Neural cell (in vitro differentiated cells): Measurements from ENCODE around the gene PPP1R9B.

Source experiments
- CTCF ChIP-seq: fragments of 450-650 bp; IDR thresholded peaks from 2 replicates; pipeline ENCODE4 v1.5.1; 2014; ENCODE audit warnings: antibody characterized with exemption, mild to moderate bottlenecking, moderate library complexity; ENCODE audit not compliant: poor library complexity, severe bottlenecking
- EZH2 ChIP-seq: fragments of 200-600, 300-800 bp; shearing (Covaris generic), sonication (generic); IDR thresholded peaks from 2 replicates; pipeline ENCODE4 v1.6.1; 2014; ENCODE audit warnings: antibody characterized with exemption, low read length, borderline replicate concordance, mild to moderate bottlenecking; ENCODE audit not compliant: insufficient read depth, poor library complexity, severe bottlenecking
- POLR2AphosphoS5 ChIP-seq: IDR thresholded peaks from 2 replicates; pipeline ENCODE4 v1.6.1; 2012

DNA sequence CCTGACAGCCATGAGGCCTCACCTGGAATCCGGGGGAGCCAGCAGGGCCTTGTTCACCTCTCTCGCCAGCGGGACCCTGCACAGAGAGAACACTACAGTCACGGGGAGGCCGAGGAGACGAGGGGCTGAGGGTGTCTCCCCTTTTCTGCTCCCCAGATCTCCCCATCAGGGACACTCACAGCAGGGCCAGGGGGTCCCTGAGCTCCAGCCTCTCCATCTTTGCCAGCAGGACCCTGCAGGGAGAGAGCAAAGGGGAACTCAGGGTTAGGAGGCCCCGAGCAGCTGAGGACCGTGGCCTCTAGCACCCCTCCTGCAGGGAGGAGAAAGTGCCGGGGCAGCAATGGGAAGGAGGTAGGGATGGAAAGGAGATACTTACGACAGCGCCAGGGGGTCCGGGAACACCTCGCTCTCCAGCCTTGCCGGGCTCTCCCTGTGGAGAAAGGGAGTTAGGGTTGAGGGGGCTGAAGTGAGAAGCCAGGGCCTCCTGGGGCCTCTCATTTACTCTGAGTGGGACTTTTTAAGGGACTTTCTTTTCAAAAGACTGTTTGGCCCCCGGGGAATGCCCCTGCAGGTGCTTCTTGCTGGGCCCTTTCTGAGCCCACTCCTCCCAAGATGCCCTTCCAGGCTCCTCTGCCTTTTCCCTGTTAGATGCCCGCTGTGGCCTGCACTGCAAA lies 42.3 kb upstream of the PPP1R9B start:
- TF ChIP-seq EZH2 (no peak), CTCF (no peak), POLR2AphosphoS5 (no peak)
